A172 (cell line): ENCODE data around the gene CCDC192. TPM values are rescaled to one million over a fixed set of nuclear protein-coding genes. Genes with fewer than 3 reads are reported as not detected.
A peak's percentile ranks its signal among the peaks of the same experiment; 100 is the strongest.

Source experiments
- DNase-seq: peaks from one replicate; pipeline ENCODE4 v3.0.0-alpha.2; 2015; ENCODE audit warnings: low spot score
- total RNA-seq: library from RNA; depleted of rRNA; stranded (reverse); fragments of >200 nt; shearing (Covaris generic); gene quantifications from 2 replicates; pipeline ENCODE4 v1.2.3, GENCODE V29; 2014

Gene CCDC192
- total RNA-seq, 1 experiment from 2014 or later, result not detected

- DNase-seq, result no peak
Measured at GRCh38 chr5:127810017-127810416, 106.8 kb downstream of the CCDC192 start.

- no peak for DNase-seq
Measured at GRCh38 chr5:127810707-127811490, 107.7 kb downstream of the CCDC192 start.

DNA sequence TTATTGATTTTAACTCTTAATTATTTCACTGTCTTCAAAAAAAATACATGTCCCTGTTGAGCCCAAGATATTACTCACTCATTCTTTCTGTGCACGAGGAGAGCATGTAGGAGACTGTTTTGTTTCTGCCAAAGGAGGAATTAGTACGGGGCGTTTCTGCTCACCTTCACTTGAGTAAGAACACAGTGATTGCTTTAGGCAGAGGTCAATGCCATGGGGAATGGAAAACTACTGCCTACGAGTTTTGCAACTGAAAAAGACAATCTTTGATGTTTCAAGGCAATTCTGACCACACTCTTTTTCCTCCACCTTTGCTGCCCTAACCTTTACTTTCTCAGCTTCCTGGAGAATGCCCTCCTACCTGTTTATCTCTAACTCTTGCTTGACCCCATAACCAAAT lies 109.4 kb downstream of the CCDC192 start:
- no peak for DNase-seq

DNA sequence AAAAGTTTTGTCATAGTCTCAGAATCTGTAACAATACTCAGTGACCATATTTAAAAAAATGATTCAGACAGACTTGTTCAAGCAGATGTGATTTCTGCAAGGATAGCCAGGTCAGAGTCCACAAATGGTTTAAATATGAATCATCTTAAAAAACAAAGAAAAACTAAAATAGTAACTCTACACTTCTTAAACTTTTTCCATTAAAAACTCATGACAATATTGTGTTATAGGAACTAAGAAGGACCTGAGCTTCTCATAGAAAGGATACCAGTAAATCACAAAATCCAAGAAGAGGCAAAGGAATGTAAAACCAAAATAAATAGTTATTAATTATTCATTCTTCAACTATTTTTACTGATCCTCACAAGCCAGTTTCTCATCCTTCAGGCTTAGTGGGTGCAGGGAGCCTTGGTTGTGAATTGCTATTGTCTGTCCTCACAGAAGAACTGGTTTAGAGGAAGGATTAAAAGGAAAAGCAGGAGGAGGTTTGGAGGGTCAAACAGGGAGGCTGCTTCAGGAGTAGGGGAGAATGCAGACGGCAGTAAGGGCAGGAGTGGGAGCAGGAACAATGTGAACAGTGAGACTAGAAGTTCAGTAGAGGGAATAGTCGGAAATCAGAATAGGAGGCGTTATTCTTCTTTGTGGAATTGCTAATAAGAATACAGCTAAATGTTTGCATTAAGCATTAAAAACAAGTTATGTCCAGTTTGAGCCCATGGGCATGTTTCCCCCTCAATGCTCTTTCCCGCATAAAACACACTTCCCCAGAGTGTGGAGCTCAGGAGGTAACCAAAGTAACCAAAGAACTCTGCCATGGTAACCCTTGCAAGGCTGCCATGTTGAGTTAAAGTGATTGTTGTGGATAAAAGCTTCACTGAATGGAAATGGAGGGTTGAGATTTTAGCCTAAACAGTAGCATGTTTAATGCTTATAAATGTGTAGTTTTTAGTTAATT lies 110.7 kb downstream of the CCDC192 start:
- DNase-seq, result peak; percentile 52

GRCh38 chr5:127814588-127814973 lies 111.4 kb downstream of the CCDC192 start:
- DNase-seq, result no peak

GRCh38 chr5:127820910-127821553 lies 117.8 kb downstream of the CCDC192 start:
- DNase-seq, result peak; percentile 71

DNA sequence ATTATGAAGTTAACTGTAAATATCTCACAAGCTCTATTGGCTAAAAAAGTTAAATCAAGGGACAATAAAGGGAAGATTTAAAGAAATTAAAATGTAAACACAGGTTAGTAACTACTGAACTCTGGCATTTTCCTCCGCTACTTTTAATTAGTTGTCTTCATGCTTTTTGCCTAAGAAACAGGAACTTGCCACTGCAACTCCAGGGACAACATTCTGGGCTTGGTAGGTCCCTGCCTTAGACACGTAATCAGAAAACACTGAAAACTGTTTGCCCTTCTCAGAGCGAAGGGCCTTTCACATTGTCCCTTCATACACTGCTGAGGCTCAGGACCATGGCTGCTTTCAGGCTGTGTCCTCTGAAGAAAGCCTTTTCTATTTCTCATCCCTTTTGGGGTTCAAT lies 118.7 kb downstream of the CCDC192 start:
- DNase-seq, result no peak

DNA sequence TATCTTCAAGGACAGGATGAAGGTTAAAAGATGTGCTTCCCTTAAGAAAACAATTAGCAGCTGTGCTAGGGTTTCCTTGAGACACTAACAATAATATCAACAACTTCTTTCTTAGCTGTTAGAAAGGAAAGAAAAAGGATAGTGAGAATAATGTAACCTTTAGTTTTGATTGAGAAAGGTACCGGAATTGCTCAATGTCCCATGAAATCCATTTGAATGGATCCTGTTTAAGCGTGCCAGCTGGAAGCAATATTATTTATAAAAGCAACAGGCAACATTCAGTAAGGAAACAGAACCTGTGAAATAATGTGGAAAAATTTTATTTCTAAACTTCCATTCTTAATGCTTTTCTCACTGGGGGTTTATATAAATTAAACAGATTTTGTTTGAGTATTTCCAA lies 120.9 kb downstream of the CCDC192 start:
- no peak for DNase-seq

DNA sequence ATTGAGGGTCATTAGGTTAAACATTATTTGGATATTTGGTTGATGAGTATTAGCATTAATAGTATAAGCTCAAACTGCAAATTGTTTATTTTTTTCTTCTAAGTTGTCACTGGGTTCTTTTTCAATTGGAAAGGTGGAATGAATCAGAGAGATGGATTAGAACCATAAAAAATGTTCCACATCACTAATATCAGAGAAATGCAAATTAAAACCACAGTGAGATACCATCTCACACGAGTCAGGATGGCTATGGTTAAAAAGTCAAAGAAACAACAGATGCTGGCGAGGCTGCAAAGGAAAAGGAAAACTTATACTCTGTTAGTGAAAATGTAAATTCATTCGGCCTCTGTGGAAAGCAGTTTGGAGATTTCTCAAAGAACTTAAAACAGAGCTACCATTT lies 122.8 kb downstream of the CCDC192 start:
- DNase-seq, result no peak

GRCh38 chr5:127827451-127827850 lies 124.3 kb downstream of the CCDC192 start:
- no peak for DNase-seq

DNA sequence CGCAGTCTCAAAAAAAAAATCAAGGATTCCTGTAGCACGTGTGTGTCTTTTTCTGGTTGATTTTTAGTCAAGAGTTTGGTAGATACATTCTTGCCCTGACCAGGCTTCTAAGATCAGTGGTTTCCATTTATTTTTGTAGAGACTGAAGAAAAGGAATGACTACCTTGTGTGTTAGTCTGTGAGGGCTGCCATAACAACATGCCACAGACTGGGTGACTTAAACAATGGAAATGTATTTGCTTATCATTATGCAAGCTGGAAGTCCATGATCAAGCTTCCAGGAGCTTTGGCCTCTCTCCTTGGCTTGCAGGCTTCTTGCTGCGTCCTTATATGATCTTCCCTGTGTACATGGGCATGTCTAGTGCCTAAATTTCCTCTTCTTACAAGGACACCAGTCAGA lies 127.0 kb downstream of the CCDC192 start:
- no peak for DNase-seq

DNA sequence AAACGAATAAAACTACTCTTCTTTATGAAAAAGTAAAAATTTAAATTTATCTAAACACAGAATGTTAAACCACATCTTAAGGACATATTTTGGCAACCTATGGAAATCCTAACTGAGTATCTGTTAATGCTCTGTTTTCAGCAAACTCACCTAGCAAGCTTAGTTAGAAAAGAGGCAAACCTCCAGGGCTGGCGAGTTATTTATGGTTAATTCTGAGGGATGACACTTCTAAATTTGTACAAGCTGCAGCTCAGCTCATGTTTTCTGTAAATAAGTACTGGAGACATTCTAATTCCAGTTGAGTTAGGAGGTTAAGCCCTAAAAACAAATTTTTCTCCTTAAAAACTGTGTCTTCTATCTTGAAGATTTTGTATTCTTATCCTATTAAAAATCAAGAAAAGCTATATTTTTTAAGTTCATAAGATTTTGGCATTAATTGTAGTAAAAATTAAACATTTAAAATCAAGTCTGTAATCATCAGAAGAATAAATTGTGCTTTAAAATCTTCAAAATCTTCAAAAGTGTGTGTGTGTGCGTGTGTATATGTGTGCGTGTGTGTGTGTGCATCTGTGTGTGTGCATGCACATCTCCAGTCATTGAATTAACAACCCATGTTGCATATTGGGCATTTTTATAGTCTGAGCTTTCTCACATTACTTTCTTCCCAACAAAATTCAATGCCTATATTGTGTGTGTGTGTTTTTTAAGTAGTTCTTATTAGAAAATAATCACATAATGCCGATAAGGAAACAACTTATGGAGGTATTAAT lies 127.8 kb downstream of the CCDC192 start:
- DNase-seq, result no peak

DNA sequence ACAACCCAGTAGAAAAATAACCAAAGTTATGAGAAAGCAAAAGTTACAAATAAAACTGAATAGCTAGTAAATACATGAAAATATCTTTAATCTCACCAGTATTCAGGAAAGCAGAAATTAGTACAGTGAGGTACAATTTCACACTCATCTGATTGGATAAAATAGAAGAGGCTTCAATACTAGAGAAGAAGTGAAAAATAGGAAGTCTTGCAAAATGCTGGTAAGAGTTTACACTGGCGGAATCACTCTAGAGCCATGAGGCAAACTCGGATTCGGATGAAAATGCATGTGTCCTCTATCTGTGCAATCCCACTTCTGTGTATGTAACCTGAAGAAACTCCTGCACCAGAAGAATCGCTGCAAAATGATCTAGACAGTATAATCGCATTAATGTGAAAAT lies 128.9 kb downstream of the CCDC192 start:
- no peak for DNase-seq

GRCh38 chr5:127834094-127834531 lies 130.9 kb downstream of the CCDC192 start:
- no peak for DNase-seq

GRCh38 chr5:127834554-127834953 lies 131.4 kb downstream of the CCDC192 start:
- DNase-seq, result no peak

GRCh38 chr5:127838661-127839060 lies 135.5 kb downstream of the CCDC192 start:
- peak; percentile 55 for DNase-seq

- DNase-seq, result no peak
Measured at GRCh38 chr5:127839072-127839471, 135.9 kb downstream of the CCDC192 start.

DNA sequence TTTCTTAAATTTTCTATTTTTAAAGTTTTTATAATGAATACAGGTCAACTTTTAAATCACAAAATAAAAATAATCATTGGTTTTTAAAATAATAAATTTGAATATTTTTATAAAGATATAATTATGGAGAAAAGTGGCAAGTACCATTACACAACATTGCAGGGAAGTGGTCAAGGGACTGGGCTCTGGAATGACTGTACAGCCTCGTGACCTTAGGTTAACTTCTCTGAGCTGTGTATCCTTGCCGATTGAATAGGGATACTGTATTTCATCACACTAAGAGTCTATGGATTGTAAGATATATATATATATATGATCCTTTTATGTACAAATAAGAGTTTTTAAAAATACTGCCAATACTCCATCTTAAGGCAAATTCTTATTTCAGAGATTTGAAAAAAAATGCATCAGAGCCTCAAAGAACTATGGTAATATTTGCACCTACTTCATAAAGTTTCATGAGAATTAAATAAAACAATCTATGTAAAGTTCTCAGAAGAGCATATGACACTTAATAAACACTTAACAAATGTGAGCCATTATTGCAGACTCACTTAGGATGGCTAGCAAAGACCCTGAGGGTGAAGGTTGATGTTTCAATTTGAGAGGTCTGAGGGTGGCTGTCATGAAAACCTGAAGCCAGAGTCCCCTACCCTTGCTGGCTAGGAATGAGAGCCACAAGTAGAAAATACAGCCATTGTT lies 136.5 kb downstream of the CCDC192 start:
- DNase-seq, result no peak

- no peak for DNase-seq
Measured at GRCh38 chr5:127840198-127840524, 137.0 kb downstream of the CCDC192 start.

GRCh38 chr5:127840809-127841208 lies 137.6 kb downstream of the CCDC192 start:
- no peak for DNase-seq

- no peak for DNase-seq
Measured at GRCh38 chr5:127844581-127845021, 141.4 kb downstream of the CCDC192 start.
